Measurements from ENCODE around the gene KLHDC2. TPM values are rescaled to one million over a fixed set of nuclear protein-coding genes. Genes with fewer than 3 reads are reported as not detected.

The KLHDC2 gene
- total RNA-seq, 1 experiment from 2014 or later = 32.4 TPM

DNA sequence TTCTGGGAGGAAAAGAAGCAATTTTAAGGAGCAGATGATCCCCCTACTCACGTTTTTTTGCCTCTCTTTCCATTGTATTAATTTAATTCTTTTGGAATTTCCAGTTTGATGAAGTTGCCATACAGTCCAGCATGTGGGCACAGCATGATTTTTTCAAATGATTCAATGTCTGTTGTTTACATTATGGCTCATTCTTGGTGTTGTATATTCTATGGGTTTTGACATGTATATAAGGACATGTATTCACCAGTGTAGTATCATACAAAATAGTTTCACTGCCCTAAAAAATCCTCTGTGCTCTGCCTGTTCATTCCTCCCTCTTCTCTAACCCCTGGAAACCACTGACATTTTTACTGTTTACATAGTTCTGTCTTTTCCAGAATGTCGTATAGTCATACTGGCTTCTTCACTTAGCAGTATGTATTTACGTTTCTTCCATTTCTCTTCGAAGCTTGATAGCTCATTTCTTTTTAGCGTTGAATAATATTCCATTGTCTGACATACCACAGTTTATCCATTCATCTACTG is 13.3 kb upstream of the KLHDC2 start:
- TF ChIP-seq, protein P1, sequence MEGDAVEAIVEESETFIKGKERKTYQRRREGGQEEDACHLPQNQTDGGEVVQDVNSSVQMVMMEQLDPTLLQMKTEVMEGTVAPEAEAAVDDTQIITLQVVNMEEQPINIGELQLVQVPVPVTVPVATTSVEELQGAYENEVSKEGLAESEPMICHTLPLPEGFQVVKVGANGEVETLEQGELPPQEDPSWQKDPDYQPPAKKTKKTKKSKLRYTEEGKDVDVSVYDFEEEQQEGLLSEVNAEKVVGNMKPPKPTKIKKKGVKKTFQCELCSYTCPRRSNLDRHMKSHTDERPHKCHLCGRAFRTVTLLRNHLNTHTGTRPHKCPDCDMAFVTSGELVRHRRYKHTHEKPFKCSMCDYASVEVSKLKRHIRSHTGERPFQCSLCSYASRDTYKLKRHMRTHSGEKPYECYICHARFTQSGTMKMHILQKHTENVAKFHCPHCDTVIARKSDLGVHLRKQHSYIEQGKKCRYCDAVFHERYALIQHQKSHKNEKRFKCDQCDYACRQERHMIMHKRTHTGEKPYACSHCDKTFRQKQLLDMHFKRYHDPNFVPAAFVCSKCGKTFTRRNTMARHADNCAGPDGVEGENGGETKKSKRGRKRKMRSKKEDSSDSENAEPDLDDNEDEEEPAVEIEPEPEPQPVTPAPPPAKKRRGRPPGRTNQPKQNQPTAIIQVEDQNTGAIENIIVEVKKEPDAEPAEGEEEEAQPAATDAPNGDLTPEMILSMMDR (IDR thresholded peaks at IDR 0.05; ENCODE audit: unreplicated experiment) = no peak
- no peak for DNase-seq (ENCODE audit: unreplicated experiment)
- peaks cover 20% of the 10 kb centered on the region for H3K27me3 Mint-ChIP-seq (ENCODE audit: insufficient read depth, unreplicated experiment)
- H3K27ac Mint-ChIP-seq (ENCODE audit: low read depth, unreplicated experiment) = no peak overlapping the region
- POLR2A ChIA-PET = no interaction called here
- H3K4me1 Mint-ChIP-seq (ENCODE audit: insufficient read depth, unreplicated experiment) = peaks cover 7% of the 10 kb centered on the region
- no peaks in the 10 kb centered on the region for H3K9me3 Mint-ChIP-seq (ENCODE audit: unreplicated experiment)
- no peaks in the 10 kb centered on the region for H3K36me3 Mint-ChIP-seq (ENCODE audit: insufficient read depth, unreplicated experiment)
- no TSS peak for BruUV-seq (replicated peaks)
- intact Hi-C loops (cut with micrococcal nuclease) = no loop called here
- H3K4me3 Mint-ChIP-seq (ENCODE audit: unreplicated experiment) = no peak overlapping the region
- CTCF ChIA-PET = interaction anchor here (0.6 to 0.7 kb wide), 2 partner anchors 14 to 37 kb away, joined by 3 to 4 read pairs; no protein-coding TSS in a partner anchor

GRCh38 chr14:49755378-49755777 is 12.6 kb upstream of the KLHDC2 start:
- Mint-ChIP-seq H3K36me3 (ENCODE audit: insufficient read depth, unreplicated experiment) (no peaks in the 10 kb centered on the region), H3K27me3 (ENCODE audit: insufficient read depth, unreplicated experiment) (peaks cover 27% of the 10 kb centered on the region), H3K4me1 (ENCODE audit: insufficient read depth, unreplicated experiment) (peaks cover 7% of the 10 kb centered on the region), H3K4me3 (ENCODE audit: unreplicated experiment) (no peak overlapping the region), H3K27ac (ENCODE audit: low read depth, unreplicated experiment) (no peak overlapping the region), H3K9me3 (ENCODE audit: unreplicated experiment) (no peaks in the 10 kb centered on the region)
- DNase-seq (ENCODE audit: unreplicated experiment) = no peak
- TF ChIP-seq, protein P1 (IDR thresholded peaks at IDR 0.05; ENCODE audit: unreplicated experiment) = no peak
- intact Hi-C loops (cut with micrococcal nuclease) = no loop called here
- POLR2A ChIA-PET = no interaction called here
- CTCF ChIA-PET = no interaction called here
- no TSS peak for BruUV-seq (replicated peaks)

DNA sequence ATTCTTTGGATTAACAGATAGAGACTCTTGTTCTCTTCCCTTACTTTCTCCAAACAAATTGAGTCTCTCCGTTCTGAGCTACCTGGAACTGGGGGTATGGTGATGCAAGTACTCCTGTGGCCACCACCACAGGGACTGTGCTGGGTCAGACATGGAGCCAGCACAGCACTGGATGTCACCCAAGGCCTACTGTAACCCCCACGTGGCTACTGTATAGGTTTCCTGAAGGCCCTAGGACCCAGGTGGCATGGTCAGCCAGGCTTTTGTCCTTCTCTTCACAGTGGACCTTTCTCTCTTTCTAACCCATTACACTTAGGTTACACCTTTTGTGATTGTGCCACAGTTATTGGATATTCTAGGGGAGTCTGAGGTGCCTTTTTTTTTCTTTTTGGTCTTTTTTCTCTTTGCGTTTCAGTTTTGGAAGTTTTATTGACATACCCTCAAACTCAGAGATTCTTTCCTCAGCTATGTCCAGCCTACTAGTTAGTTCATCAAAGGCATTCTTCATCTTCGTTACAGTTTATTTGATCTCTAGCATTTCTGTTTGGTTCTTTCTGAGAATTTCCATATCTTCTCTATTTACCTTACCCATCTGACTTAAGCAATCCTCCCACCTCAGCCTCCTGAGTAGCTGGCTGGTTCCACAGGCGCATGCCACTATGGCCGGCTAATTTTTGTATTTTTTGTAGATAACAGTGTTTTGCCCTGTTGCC is 6.0 kb upstream of the KLHDC2 start:
- no peak for DNase-seq (ENCODE audit: unreplicated experiment)
- TF ChIP-seq, protein P1 (IDR thresholded peaks at IDR 0.05; ENCODE audit: unreplicated experiment) = no peak
- CTCF ChIA-PET = interaction anchor here (0.6 kb wide), 1 partner anchor 1823 kb away, joined by 3 read pairs; no protein-coding TSS in a partner anchor
- Mint-ChIP-seq H3K4me3 (ENCODE audit: unreplicated experiment) (no peak overlapping the region), H3K4me1 (ENCODE audit: insufficient read depth, unreplicated experiment) (no peaks in the 10 kb centered on the region), H3K27ac (ENCODE audit: low read depth, unreplicated experiment) (no peak overlapping the region), H3K9me3 (ENCODE audit: unreplicated experiment) (no peaks in the 10 kb centered on the region), H3K27me3 (ENCODE audit: insufficient read depth, unreplicated experiment) (peaks cover 6% of the 10 kb centered on the region), H3K36me3 (ENCODE audit: insufficient read depth, unreplicated experiment) (peaks cover 5% of the 10 kb centered on the region)
- intact Hi-C loops (cut with micrococcal nuclease) = no loop called here
- no TSS peak for BruUV-seq (replicated peaks)
- POLR2A ChIA-PET = no interaction called here

DNA sequence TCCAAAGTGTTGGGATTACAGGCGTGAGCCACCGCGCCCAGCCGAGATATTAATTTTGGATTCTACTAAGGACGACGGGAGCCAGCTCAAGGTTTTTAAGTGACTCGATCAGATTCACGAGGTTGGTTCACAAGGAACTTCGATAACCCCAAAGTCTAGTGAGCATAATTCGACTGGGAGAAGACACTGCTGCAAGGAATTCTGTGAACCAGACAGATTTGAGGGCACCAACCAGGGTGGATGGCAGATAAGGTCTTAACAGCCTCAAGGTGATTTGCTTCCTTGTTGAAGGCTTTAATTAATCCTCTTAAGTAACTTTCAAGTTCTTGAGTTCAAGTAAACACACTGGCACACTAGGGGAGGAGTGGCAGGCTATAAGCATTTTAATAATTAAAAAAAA is 1.1 kb upstream of the KLHDC2 start:
- peak overlapping the region; percentile 86 for H3K4me3 Mint-ChIP-seq (ENCODE audit: unreplicated experiment)
- POLR2A ChIA-PET = interaction anchor here (0.7 to 8.0 kb wide), 24 partner anchors 17 to 195 kb away, joined by 3 to 207 read pairs (median 6); partner anchors contain the start of genes DNAAF2, KLHDC1, LRR1 and MGAT2
- no peak for DNase-seq (ENCODE audit: unreplicated experiment)

More for the DNA sequence above, 1.1 kb upstream of the KLHDC2 start:
- Mint-ChIP-seq H3K4me1 (ENCODE audit: insufficient read depth, unreplicated experiment) (peaks cover 18% of the 10 kb centered on the region), H3K27ac (ENCODE audit: low read depth, unreplicated experiment) (peak overlapping the region; percentile 98), H3K27me3 (ENCODE audit: insufficient read depth, unreplicated experiment) (no peaks in the 10 kb centered on the region), H3K9me3 (ENCODE audit: unreplicated experiment) (no peaks in the 10 kb centered on the region), H3K36me3 (ENCODE audit: insufficient read depth, unreplicated experiment) (peaks cover 30% of the 10 kb centered on the region)
- CTCF ChIA-PET = interaction anchor here (0.6 to 5.7 kb wide), 12 partner anchors 10 to 365 kb away, joined by 3 to 42 read pairs (median 4); partner anchors contain the start of genes DNAAF2 and RPL36AL
- intact Hi-C loops (cut with micrococcal nuclease) = loop anchor here (5.0 kb wide), 1 partner anchor 80 kb away; the partner anchor contains the start of gene POLE2
- no TSS peak for BruUV-seq (replicated peaks)
- TF ChIP-seq, protein P1 (IDR thresholded peaks at IDR 0.05; ENCODE audit: unreplicated experiment) = no peak
